Hepatic stellate cell (primary cell): ENCODE measurements around the gene ZBTB20.
A peak's percentile ranks its signal among the peaks of the same experiment; 100 is the strongest.
"Not testable (repeated sequence)": the region's sequence is repeated elsewhere in the genome, so short reads cannot be mapped to it uniquely, and the experiment has no call there.

Experiments used
- DNase-seq: peaks from one replicate; pipeline ENCODE4 v3.0.0; 2011; ENCODE audit warnings: low spot score

Gene ZBTB20

GRCh38 chr3:115146418-115147328 lies at the start of gene ZBTB20:
Gene ZBTB20, minus strand, starts transcription at chr3:115147288.
- DNase-seq, result peak; percentile 95

GRCh38 chr3:115194476-115194875 lies 47.4 kb upstream of the ZBTB20 start:
- peak; percentile 29 for DNase-seq

GRCh38 chr3:115190747-115191146 lies 43.7 kb upstream of the ZBTB20 start:
- DNase-seq, result no peak

GRCh38 chr3:115187149-115187757 lies 40.2 kb upstream of the ZBTB20 start:
- DNase-seq, result no peak

- DNase-seq, result no peak
Measured at GRCh38 chr3:115186351-115187148, 39.5 kb upstream of the ZBTB20 start.

DNA sequence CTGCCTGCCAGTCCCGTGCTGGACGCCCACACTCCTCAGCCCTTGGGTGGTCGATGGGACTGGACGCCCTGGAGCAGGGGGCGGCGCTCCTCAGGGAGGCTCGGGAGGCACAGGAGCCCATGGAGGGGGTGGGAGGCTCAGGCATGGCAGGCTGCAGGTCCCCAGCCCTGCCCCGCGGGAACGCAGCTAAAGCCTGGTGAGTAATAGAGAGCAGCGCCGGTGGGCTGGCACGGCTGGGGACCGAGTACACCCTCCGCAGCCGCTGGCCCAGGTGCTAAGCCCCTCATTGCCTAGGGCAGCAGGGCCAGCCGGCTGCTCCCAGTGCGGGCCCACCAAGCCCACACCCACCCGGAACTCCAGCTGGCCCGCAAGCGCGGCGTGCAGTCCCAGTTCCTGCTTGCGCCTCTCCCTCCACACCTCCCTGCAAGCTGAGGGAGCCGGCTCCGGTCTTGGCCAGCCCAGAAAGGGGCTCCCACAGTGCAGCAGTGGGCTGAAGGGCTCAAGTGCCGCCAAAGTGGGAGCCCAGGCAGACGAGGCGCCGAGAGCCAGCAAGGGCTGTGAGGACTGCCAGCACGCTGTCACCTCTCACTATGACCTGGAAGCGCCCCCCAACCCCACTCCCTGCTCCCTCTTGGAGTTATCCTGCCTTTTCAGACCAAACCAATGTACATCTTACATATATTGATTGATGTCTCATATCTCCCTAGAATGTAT lies 37.9 kb upstream of the ZBTB20 start:
- DNase-seq, result not testable (repeated sequence)

GRCh38 chr3:115178930-115179329 lies 31.8 kb upstream of the ZBTB20 start:
- not testable (repeated sequence) for DNase-seq

GRCh38 chr3:115169808-115170207 lies 22.7 kb upstream of the ZBTB20 start:
- no peak for DNase-seq

- no peak for DNase-seq
Measured at GRCh38 chr3:115165701-115166100, 18.6 kb upstream of the ZBTB20 start.

DNA sequence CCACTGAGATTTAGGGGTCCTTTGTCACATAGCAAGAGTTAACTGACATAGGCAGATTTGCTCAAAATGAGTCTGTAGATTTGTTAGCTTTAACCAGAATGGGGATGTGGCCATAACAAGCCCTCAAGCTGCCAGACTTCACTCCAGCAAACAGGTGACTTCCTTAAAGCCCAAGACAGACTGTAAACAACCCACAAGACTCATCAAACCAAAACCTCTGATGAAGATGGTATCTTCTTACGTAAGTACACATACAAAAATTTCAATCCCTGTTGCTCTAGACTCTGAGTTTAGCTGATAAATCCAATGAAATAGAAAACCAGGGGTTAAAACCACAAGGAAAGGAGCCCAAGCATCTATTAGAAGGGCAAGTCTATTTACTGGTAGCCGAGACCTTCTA lies 18.2 kb upstream of the ZBTB20 start:
- no peak for DNase-seq

DNA sequence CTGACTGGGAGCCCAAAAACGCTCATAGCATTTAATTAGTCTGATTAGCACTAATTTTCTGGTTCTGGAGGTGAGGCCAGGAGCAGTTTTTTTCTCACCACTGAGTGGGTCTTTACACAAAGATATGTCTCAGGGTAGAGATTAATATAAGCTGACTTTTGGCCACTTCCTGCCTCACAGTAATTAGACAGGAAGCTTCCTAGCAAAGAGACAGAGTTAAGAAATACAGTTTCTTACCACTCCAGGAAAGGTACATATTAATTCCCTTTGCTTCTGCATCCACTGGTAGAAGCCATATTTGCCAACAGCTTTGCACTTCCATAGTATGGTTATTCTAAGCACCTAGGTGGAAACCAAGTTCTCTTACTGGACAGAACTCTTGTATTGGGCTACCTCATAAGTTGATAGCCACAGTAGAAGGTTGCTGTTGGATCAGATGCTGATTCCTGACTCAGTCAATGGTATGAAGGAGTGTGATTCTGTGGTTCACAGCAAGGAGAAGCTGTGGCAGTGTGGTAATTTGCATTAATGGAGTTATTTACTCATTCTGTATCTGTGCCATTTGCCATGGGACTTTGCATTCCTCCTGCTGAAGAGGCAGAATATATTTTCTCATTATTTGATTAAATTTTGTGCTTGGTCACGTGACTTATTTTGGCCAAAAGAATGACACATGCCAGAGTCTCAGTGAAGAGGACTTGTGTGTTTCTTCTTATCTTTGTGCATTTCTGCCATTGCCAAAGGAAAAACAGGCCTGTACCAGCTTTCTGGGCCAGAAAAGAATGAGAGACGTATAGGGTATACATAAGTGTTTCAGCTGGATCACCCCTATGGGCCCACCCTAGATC lies 17.5 kb upstream of the ZBTB20 start:
- DNase-seq, result no peak

DNA sequence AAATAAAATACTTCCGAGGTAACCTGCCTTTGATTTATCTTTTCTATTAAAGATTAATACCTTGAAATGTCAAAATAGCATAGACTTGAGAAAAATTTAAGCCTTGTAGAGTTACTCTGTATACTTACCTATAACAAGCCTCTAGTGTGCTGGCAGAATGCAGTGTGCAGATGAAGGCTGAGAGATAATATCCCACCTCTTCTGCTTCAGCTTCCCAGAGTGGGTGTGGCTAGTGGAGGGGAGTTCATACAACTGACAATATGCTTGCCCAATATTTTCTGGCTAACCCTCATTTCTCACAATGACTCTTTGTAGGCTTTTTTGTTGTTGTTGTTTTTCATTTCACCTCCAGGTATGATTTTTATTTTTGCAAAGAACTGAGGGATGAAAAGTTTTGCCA lies 15.7 kb upstream of the ZBTB20 start:
- DNase-seq, result no peak

DNA sequence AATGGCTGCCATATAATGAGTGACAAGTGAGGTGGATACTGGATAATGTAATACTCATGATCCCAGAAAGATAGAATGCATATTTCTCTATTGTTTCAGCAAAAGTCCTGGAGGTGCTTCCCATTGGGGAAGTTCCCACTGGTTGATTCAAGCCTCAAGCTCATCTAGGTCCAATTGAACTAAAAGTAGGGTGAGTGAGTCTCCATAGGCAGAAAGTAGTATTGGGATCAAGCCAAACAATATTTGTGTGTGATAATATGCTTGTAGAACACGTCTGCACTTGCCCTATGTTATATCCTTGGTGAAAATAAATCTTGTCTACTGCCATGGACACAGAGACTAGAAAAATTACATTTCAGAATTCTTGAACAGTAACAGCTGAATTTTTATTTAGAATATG lies 14.8 kb upstream of the ZBTB20 start:
- DNase-seq, result no peak

GRCh38 chr3:115161168-115161834 lies 14.2 kb upstream of the ZBTB20 start:
- no peak for DNase-seq

GRCh38 chr3:115160295-115160694 lies 13.2 kb upstream of the ZBTB20 start:
- no peak for DNase-seq

DNA sequence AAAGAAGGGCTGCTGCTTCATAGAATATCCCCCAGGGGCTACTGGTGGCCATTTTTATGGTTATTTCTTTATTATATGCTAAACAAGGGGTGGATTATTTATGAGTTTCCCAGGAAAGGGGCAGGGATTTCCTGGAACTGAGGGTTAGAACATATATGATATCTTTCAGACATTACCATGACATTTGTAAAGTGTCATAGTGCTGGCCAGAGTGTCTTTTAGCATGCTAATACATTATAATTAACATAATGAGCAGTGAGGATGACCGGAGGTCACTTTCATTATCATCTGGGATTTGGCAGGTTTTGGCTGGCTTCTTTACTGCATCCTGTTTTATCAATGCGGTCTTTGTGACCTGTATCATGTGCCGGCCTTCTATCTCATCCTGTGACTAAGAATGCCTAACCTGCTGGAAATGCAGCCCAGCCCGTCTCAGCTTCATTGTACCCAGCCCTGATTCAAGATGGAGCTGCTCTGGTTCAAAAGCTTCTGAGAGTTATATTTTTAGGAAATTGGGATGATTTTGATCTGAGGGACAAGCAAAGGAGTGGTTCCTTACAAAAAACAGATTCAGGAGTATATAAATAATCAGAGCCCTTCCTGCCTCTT lies 9.1 kb upstream of the ZBTB20 start:
- DNase-seq, result no peak

DNA sequence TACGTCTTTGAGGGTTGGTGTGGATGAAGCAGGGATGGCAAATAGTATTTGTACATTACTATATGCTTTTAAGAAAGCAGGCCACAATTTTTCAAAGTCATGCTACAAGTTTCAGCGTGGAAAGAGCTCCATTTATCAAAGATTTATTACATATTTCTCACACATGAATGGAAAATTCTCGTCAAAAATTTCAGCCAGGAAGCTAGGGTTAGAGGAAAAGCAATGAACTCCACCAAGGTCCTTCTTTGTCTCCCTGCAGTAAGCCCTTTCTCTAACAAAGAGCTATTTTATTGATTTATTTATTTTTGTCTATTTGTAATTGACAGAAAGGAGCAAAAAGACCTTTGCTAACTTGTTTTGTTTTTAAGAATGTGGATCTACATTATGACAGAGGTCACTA lies 7.5 kb upstream of the ZBTB20 start:
- DNase-seq, result no peak

GRCh38 chr3:115151921-115152320 lies 4.8 kb upstream of the ZBTB20 start:
- no peak for DNase-seq

GRCh38 chr3:115148142-115148790 lies 1.2 kb upstream of the ZBTB20 start:
- no peak for DNase-seq
